Natural killer cell (primary cell): ENCODE data around the gene COL6A2. TPM values are rescaled to one million over a fixed set of nuclear protein-coding genes. Genes with fewer than 3 reads are reported as not detected.

Experiments
- ATAC-seq, 3 donors: fragments of 150-1000 bp in 2 of 3; fragments of 200-7000 bp in 1 of 3; cut with Tn5 transposase; 1 replicate in 1 of 3; 2 replicates in 2 of 3; pipeline ENCODE4 v1.10.0; 2021; ENCODE audit warnings: mild to moderate bottlenecking in 2 of 3, moderate library complexity in 2 of 3
- DNase-seq, 2 donors: peaks; one replicate each; pipeline versions ENCODE4 v3.0.0 to v3.0.0-alpha.2; 2013 to 2021; ENCODE audit warnings: mixed read lengths in 1 of 2
- H3K27ac ChIP-seq: one replicate; pipeline ENCODE4 v1.5.1; 2013; ENCODE audit warnings: mild to moderate bottlenecking, low read length
- H3K27me3 ChIP-seq: one replicate; pipeline ENCODE4 v1.6.1; 2013; ENCODE audit warnings: low read length; ENCODE audit not compliant: control insufficient read depth, insufficient read depth
- H3K36me3 ChIP-seq: one replicate; pipeline ENCODE4 v1.6.1; 2013; ENCODE audit warnings: low read length; ENCODE audit not compliant: control insufficient read depth, insufficient read depth
- H3K4me1 ChIP-seq: one replicate; pipeline ENCODE4 v1.6.1; 2013; ENCODE audit warnings: low read length; ENCODE audit not compliant: control insufficient read depth, insufficient read depth
- H3K4me3 ChIP-seq: one replicate; pipeline ENCODE4 v1.5.1; 2013; ENCODE audit warnings: low read length
- H3K9me3 ChIP-seq: one replicate; pipeline ENCODE4 v1.6.1; 2013; ENCODE audit warnings: low read length; ENCODE audit not compliant: control insufficient read depth, insufficient read depth
- H3K27ac Mint-ChIP-seq, 2 donors: one replicate each; pipeline ENCODE4 v1.8.0; 2022; ENCODE audit warnings: mild to moderate bottlenecking in 2 of 2, mixed read lengths in 2 of 2, moderate library complexity in 1 of 2
- H3K27me3 Mint-ChIP-seq, 2 donors: one replicate each; pipeline ENCODE4 v1.8.0; 2022; ENCODE audit warnings: low read depth in 2 of 2, mixed read lengths in 2 of 2
- H3K36me3 Mint-ChIP-seq: one replicate; pipeline ENCODE4 v1.8.0; 2022; ENCODE audit warnings: mixed read lengths
- H3K4me1 Mint-ChIP-seq, 2 donors: one replicate each; pipeline ENCODE4 v1.8.0; 2022; ENCODE audit warnings: mixed read lengths in 2 of 2
- H3K4me3 Mint-ChIP-seq: one replicate; pipeline ENCODE4 v1.8.0; 2022; ENCODE audit warnings: mild to moderate bottlenecking, moderate library complexity, mixed read lengths
- H3K9me3 Mint-ChIP-seq, 2 donors: one replicate each; pipeline ENCODE4 v1.8.0; 2022; ENCODE audit warnings: mixed read lengths in 2 of 2
- CTCF ChIP-seq: fragments of 200-600 bp; IDR thresholded peaks from one replicate; pipeline ENCODE4 v1.8.0; 2022; ENCODE audit warnings: antibody characterized with exemption
- WGBS: methylation state at CpG from one replicate; pipeline ENCODE4 v1.1.7; 2013; ENCODE audit warnings: missing lambda C conversion rate; ENCODE audit not compliant: insufficient coverage; 5-methylcytosine and 5-hydroxymethylcytosine counted together
- intact Hi-C: fragments of 100-400 bp; cut with micrococcal nuclease; formaldehyde crosslinking; loops from one replicate; pipeline ENCODE4 v1.14.2; 2022
- total RNA-seq, 4 donors: library from RNA; stranded (reverse); fragments of 120-200 nt in 1 of 4; gene quantifications; one replicate each; pipeline versions ENCODE4 v1.2.3 to v1.2.4, GENCODE V29; 2013 to 2022

Gene COL6A2
- total RNA-seq, 3 donors from 2014 or later (not counting 1 experiment from before 2014, with no cell fraction given): 93.9 to 110 (median 97.2) TPM

- 93% methylated on average over 23 of the region's 23 CpGs for WGBS
- H3K4me3 ChIP-seq: no peak overlapping the region
- intact Hi-C loops: no loop called here
- peaks cover 16 to 21% of the 10 kb centered on the region in 2 donors for H3K4me1 Mint-ChIP-seq
- no peak overlapping the region for H3K27ac ChIP-seq
- TF ChIP-seq CTCF: no peak
- no peak overlapping the region for H3K27ac Mint-ChIP-seq
- ATAC-seq (no peak), DNase-seq (no peak)
- H3K9me3 Mint-ChIP-seq: no peaks in the 10 kb centered on the region
- peaks cover 3% of the 10 kb centered on the region for H3K27me3 ChIP-seq
- H3K36me3 ChIP-seq: no peaks in the 10 kb centered on the region
- no peak overlapping the region for H3K4me3 Mint-ChIP-seq
- peaks cover 14 to 16% of the 10 kb centered on the region in 2 donors for H3K27me3 Mint-ChIP-seq
- H3K9me3 ChIP-seq: no peaks in the 10 kb centered on the region
- H3K4me1 ChIP-seq: peaks cover 39% of the 10 kb centered on the region
- H3K36me3 Mint-ChIP-seq: no peaks in the 10 kb centered on the region
These were observed 42.0 kb upstream of the COL6A2 start for GRCh38 chr21:46055863-46056281.

GRCh38 chr21:46056450-46056903 is 41.4 kb upstream of the COL6A2 start:
- Mint-ChIP-seq H3K27me3 (peaks cover 14 to 19% of the 10 kb centered on the region in 2 donors), H3K4me1 (peaks cover 16 to 21% of the 10 kb centered on the region in 2 donors), H3K9me3 (no peaks in the 10 kb centered on the region), H3K4me3 (no peak overlapping the region), H3K27ac (no peak overlapping the region), H3K36me3 (no peaks in the 10 kb centered on the region)
- no peak overlapping the region for H3K4me3 ChIP-seq
- intact Hi-C loops: no loop called here
- H3K4me1 ChIP-seq: peaks cover 39% of the 10 kb centered on the region
- no peak for ATAC-seq
- TF ChIP-seq CTCF: no peak
- H3K36me3 ChIP-seq: no peaks in the 10 kb centered on the region
- peak in 1 of 2 donors; percentile 26 for DNase-seq
- H3K27ac ChIP-seq: no peak overlapping the region
- 65% methylated on average over 26 of the region's 26 CpGs for WGBS
- peaks cover 4% of the 10 kb centered on the region for H3K27me3 ChIP-seq
- H3K9me3 ChIP-seq: peaks cover under 1% of the 10 kb centered on the region

GRCh38 chr21:46057111-46057709 is 40.7 kb upstream of the COL6A2 start:
- intact Hi-C loops: no loop called here
- peak in 1 of 2 donors; percentile 62 for DNase-seq
- WGBS: 2% methylated on average over 27 of the region's 27 CpGs

More at GRCh38 chr21:46057111-46057709, 40.7 kb upstream of the COL6A2 start:
- peak overlapping the region in 1 of 2 donors; percentile 77 for H3K27ac Mint-ChIP-seq
- no peak for TF ChIP-seq CTCF
- peaks cover 38% of the 10 kb centered on the region for H3K4me1 ChIP-seq
- H3K27me3 Mint-ChIP-seq: peaks cover 22% of the 10 kb centered on the region in 2 donors
- no peak overlapping the region for H3K27ac ChIP-seq
- H3K4me3 ChIP-seq: no peak overlapping the region
- ATAC-seq: peak in 1 of 3 donors; percentile 39
- peaks cover 9% of the 10 kb centered on the region for H3K27me3 ChIP-seq
- no peaks in the 10 kb centered on the region for H3K9me3 Mint-ChIP-seq
- peak overlapping the region; percentile 53 for H3K4me3 Mint-ChIP-seq
- H3K9me3 ChIP-seq: peaks cover 7% of the 10 kb centered on the region
- H3K4me1 Mint-ChIP-seq: peaks cover 16 to 21% of the 10 kb centered on the region in 2 donors
- H3K36me3 Mint-ChIP-seq: no peaks in the 10 kb centered on the region
- H3K36me3 ChIP-seq: no peaks in the 10 kb centered on the region
